PFSK-1 (cell line): ENCODE results near the gene PARP1.

Source experiments
- FOXP2 ChIP-seq: optimal IDR thresholded peaks from 2 replicates; pipeline ENCODE3; 2011; ENCODE audit warnings: borderline replicate concordance, control low read depth, inconsistent platforms; ENCODE audit not compliant: insufficient read depth; ENCODE audit errors: extremely low read length, extremely low read depth
- POLR2AphosphoS5 ChIP-seq: IDR thresholded peaks from 2 replicates; pipeline ENCODE4 v1.6.1; 2012; ENCODE audit warnings: low read depth, mild to moderate bottlenecking, control low read depth, low read length, moderate library complexity
- SIN3A ChIP-seq: IDR thresholded peaks from 2 replicates; pipeline ENCODE4 v1.6.1; 2012; ENCODE audit warnings: mild to moderate bottlenecking, low read length, moderate library complexity, borderline replicate concordance; ENCODE audit not compliant: insufficient read depth
- TAF1 ChIP-seq: IDR thresholded peaks from 2 replicates; pipeline ENCODE4 v1.6.1; 2012; ENCODE audit warnings: low read length, control low read depth, borderline replicate concordance; ENCODE audit not compliant: insufficient read depth
- TF ChIP-seq, protein P1 (sequence below), 2 experiments: IDR thresholded peaks; 2 replicates each; pipeline versions ENCODE4 v1.6.1 to v1.8.0; 2011 to 2012; ENCODE audit warnings: low read depth in 2 of 2, low read length in 2 of 2, control low read depth in 1 of 2, inconsistent platforms in 1 of 2, mild to moderate bottlenecking in 1 of 2, moderate library complexity in 1 of 2; ENCODE audit not compliant: insufficient read depth in 1 of 2

DNA sequence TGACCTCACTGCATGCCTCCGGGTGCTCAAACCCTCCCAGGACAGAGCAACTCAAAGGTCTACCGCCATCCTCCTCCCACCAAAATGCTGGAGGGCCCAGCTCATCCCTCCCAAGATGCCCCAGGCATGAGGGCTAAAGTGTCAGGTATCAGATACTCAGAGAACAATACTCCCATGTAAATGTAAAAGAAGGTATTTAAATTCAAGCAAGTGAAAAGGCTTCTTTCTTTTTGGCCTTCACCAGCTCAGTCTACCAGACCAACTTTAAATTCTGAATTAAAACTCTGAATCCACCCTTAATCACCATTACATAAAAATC lies 3.0 kb downstream of the PARP1 start:
- TF ChIP-seq, protein P1, sequence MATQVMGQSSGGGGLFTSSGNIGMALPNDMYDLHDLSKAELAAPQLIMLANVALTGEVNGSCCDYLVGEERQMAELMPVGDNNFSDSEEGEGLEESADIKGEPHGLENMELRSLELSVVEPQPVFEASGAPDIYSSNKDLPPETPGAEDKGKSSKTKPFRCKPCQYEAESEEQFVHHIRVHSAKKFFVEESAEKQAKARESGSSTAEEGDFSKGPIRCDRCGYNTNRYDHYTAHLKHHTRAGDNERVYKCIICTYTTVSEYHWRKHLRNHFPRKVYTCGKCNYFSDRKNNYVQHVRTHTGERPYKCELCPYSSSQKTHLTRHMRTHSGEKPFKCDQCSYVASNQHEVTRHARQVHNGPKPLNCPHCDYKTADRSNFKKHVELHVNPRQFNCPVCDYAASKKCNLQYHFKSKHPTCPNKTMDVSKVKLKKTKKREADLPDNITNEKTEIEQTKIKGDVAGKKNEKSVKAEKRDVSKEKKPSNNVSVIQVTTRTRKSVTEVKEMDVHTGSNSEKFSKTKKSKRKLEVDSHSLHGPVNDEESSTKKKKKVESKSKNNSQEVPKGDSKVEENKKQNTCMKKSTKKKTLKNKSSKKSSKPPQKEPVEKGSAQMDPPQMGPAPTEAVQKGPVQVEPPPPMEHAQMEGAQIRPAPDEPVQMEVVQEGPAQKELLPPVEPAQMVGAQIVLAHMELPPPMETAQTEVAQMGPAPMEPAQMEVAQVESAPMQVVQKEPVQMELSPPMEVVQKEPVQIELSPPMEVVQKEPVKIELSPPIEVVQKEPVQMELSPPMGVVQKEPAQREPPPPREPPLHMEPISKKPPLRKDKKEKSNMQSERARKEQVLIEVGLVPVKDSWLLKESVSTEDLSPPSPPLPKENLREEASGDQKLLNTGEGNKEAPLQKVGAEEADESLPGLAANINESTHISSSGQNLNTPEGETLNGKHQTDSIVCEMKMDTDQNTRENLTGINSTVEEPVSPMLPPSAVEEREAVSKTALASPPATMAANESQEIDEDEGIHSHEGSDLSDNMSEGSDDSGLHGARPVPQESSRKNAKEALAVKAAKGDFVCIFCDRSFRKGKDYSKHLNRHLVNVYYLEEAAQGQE (IDR thresholded peaks at IDR 0.05; ENCODE audit: insufficient read depth in 1 of 2, low read depth in 2 of 2, low read length in 2 of 2), result no peak
- TF ChIP-seq POLR2AphosphoS5, result no peak
- no peak for TF ChIP-seq SIN3A
- no peak for TF ChIP-seq TAF1
- TF ChIP-seq FOXP2, result no peak
